ENCODE results near the gene CREB3.

DNA sequence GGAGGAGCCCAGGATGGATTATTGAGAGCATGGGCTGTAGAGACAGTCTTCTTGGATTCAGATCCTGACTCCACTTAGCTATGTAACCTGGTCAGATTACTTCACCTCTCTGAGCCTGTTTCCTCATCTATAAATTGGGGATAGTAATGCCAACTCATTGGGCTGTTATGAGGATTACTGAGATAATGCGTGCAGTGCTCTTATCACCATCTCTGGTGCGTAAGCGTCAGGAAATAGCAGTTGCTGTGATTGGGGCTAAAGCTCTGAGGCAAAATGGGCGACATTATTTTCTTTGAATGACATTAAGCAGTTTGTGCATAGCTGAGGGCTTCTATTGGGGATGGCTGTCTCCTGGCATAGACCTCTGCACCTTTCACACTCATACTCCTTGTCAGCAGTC lies 22.6 kb downstream of the CREB3 start:
- TF ChIP-seq, protein P1, sequence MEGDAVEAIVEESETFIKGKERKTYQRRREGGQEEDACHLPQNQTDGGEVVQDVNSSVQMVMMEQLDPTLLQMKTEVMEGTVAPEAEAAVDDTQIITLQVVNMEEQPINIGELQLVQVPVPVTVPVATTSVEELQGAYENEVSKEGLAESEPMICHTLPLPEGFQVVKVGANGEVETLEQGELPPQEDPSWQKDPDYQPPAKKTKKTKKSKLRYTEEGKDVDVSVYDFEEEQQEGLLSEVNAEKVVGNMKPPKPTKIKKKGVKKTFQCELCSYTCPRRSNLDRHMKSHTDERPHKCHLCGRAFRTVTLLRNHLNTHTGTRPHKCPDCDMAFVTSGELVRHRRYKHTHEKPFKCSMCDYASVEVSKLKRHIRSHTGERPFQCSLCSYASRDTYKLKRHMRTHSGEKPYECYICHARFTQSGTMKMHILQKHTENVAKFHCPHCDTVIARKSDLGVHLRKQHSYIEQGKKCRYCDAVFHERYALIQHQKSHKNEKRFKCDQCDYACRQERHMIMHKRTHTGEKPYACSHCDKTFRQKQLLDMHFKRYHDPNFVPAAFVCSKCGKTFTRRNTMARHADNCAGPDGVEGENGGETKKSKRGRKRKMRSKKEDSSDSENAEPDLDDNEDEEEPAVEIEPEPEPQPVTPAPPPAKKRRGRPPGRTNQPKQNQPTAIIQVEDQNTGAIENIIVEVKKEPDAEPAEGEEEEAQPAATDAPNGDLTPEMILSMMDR (IDR thresholded peaks at IDR 0.05) = no peak
- no peak for TF ChIP-seq POLR2A (IDR thresholded peaks at IDR 0.05)
